ENCODE measurements around the gene MBD4. TPM values are rescaled to one million over a fixed set of nuclear protein-coding genes. Genes with fewer than 3 reads are reported as not detected.
"Not testable (repeated sequence)": the region's sequence is repeated elsewhere in the genome, so short reads cannot be mapped to it uniquely, and the experiment has no call there.

MBD4 gene
- polyA plus RNA-seq (2013, experiment 1 of 2; ENCODE audit: insufficient read length), result 27.2 TPM
- 23.5 TPM for polyA plus RNA-seq (2013, experiment 2 of 2; ENCODE audit: insufficient read length)

DNA sequence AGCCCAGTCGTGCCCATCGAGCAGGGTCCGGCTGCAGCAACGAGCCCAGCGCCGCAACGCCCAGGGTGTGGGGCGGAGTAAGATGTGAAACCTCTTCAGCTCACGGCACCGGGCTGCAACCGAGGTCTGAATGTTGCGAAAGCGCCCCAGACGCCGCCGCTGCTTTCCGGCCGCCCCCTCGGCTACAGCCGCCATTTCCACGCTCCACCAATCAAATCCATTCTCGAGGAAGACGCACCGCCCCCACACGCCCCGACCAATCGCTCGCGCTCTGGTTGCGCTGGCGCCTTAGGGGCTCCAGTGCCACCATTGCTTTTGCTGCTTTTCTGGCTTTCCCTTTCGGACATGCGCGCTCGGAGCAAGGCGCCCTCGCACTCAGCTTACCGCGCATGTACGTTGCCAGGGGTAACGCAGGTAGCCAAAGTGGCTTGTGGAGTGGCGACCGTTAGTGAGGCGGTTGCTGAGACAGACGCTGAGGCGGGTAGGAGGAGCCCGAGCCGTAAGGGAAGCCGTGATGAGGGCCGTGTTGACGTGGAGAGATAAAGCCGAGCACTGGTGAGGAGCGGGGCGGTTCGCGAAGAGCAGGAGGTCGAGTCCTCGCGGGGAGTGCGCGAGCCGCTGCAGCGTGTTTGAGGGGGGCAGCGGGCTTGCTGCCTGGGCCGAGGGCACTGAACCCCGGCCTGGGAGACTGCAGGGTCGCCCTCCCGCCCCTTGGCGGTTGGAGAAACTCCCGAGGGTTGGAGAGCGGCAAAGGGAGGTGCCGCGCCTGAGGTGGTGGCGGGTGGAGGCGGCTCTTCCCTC lies at the start of gene MBD4, which contains the start of gene IFT122:
MBD4 (minus strand) TSS at position 132 of the 801 bp plus-strand sequence; CDS start at position 17, 115 bp downstream.
IFT122 (plus strand) TSS at position 408 of the 801 bp plus-strand sequence; CDS start at position 515, 107 bp downstream.
- DNase-seq, result peak; percentile 99

DNA sequence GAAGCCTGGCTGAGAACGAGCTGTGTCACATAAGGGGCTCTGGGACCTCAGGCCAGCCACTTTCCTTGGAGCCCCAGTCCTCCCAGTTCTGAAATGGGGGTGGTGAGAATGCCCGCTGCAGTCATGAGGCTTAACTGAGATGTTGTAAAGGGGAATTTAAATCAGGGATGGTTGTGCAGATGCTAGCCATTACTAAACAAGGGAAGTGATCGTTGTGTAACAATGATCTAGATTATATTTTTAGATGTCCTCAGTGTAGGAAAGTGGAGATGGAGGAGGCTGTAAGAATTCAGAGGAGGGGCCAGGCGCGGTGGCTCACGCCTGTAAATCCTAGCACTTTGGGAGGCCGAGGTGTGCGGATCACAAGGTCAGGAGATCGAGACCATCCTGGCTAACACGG lies 49.5 kb upstream of the MBD4 start:
- not testable (repeated sequence) for DNase-seq

DNA sequence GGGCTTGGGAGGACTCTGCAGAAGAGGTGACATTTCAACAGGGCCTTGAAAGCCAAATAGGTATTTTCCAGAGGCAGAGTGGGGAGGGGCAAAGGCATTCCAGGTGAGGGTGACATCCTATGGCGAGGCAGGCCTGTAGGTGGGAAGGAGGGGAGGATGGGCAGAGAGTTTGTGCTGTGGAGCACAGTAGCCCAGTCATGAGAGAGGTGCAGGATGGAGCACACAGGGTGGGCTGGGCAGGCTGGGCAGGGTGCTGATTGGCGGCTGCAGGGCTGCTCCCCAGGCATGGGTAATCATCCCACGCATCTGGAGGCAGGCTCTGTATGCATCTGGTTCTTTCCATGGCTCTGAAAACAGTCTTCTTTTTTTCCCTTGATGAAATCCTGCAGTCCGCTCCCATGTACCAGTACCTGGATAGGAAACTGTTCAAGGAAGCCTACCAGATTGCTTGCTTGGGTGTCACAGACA lies 48.2 kb upstream of the MBD4 start:
- DNase-seq, result not testable (repeated sequence)

DNA sequence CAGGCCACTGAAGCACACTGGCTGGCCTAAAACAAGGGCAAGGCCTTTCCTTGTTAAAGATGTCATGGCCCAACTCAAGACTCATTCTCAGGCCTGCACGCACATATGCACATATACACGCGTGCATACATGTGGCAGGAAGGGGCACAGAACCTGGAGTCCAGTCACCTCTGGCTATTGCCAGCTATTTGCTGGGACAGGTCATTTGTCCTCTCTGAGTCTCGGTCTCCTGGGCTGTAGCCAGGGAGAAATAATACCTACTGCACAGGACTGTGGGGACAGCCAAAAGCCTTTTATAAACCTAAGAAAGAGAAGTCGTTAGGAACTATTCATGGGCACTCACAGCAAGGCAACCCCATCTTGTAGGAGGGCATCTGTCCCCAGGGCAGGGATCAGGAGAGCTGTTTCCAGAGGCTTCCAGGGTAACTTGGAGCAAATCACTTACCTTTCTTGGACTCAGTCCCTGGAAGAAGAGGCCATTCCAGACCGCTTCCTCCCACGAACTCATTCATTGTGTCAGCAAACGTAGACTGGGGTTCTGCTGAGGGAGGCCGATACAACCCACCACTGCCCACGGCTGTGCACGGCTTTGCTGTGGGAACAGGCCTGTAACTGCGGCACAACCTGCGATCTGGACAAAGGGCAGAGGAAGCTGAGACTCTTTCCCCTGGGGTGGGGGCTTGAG lies 47.6 kb upstream of the MBD4 start:
- DNase-seq, result no peak

DNA sequence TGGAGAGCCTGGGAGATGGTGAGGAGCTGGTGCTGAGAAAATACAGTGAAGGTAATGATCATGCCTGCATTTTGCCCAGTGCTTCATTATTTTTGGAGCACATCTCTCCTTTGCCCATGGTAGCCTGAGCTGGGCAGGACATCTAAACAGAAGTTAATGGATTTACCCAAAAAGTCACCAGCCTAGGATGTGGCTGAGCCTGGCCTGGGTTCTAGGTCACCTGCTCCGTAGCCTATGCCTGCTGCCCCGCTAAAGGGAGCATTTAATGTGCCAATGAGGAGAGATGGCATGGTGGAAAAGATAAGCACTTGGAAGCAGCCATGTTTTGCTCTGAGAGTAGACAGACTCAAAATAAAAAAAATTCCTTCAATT lies 46.9 kb upstream of the MBD4 start:
- DNase-seq, result no peak

DNA sequence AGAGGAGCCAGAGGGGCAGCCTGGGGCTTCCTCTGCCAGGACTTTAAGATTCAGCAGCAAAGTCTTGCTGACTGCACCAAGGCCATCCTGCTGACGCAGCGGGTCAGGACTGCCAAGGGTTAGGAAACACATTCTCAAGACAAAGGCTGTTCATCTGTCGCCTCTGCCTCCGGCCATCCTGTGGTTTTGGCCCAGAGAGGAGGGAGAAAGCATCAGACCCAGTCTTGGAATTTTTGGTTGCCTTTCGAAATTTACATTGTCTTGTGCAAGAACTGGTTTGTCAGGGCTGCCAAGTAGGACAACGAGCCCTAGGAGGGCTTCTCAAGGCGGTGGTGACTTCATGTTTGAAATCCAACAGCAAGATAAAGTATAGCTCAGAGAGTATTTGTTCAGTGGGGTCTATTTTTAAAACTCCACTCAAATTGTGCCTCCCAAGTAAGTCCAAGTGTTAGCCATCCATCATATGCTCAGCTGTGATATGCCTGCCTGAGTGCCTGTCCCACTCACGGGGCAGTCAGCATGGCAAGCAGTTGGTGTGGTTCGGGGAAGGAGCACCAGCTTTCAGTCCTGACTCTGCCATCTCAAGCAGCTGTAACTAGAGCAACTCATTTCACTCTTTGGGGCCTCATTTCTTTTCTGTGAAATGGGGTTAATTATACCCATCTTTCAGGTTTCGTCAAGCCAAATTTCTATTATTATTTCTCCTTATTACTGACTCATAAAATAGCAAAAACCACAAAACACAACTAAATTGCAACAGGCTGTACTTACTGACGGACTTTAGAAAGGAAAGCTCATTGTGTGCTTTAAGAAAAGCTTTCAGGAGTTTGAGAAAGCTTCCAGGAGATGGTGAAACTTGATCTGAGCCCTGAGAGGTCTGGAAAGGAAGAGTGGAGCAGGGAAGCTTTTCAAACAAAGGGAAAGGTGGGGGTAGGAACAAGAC lies 46.2 kb upstream of the MBD4 start:
- peak; percentile 92 for DNase-seq

DNA sequence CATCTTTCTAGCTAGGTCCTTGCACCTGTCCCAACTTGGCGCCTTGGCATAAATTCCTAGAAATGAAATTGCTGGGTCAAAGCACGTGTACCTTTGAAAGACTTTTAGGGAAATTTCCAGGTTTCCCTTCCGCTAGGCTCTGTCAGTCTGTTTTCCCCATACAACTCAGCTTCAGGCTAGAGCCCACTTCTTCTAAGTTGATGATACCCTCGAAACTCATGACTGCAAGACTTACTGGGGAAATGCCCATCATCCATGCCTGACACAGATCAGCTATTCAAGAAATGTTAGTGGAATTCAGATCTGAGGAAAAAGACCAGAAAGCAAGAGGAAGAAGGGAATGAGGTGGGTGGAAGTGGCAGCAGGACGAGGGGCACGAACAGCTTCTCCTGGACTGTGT lies 45.4 kb upstream of the MBD4 start:
- not testable (repeated sequence) for DNase-seq

DNA sequence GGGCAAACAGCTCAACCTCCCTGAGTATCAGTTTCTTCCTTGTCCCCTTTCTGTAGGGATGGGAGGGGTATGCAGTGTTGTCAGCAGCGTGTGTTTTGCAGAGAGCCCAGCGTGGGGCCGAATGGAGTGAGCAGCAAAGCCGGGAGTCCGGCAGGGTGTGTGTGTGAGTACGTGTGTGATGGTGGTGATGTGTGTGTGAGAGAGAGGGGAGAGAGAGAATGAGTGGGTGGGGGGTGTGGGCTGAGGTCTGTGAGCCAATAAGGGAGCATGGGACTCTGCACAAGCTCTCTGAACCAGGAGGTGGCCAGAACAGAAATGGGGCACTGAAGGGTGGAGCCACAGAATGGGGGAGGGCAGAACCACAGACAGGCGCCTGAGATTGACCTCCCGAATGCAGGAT lies 44.1 kb upstream of the MBD4 start:
- DNase-seq, result no peak

DNA sequence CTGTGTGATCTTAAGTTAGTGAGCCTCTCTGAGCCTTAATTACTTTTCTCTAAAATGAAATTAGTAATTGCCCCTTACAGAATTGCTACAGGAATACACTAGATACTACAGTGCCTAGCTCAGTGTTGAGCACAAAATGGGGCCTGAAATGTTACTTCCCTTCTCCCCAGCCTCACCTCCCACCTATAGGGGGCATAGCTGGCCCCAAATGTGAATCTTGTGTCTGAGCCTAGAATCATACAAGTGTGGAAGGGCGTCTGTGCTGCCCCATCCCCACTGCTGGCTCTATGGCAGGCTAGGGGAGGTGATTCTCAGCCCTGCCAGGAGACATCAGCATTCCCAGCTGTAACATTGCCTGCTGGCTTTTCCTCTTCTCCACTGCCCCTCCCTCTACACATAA lies 43.0 kb upstream of the MBD4 start:
- DNase-seq, result peak; percentile 9

DNA sequence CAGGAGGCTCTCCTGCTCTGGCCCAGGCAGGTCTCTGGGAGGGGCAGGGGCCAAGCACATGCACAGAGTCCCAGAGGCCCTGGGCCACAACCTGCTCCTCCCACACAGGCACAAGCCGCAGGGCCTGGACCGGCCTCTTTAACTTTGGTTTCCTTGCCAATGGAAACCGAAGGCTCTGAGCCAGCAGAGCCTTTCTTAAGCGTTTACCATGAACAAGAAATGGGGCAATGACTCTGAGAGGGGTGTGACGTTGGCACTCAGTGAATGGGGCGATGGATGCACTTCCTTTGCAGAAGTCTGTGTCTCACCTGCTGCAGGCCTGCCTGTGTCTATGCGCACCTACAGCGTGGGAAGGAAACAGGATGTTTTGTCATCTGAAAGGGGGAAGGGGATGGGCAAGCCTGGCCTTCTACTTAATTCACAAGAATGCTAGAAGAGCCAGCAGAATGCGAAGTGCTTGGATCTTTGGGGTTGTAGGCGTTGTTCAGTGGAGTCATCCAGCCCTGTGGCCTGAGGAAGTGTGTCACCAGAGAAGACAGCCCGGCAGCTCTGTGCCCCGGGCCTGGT lies 42.1 kb upstream of the MBD4 start:
- DNase-seq, result no peak

DNA sequence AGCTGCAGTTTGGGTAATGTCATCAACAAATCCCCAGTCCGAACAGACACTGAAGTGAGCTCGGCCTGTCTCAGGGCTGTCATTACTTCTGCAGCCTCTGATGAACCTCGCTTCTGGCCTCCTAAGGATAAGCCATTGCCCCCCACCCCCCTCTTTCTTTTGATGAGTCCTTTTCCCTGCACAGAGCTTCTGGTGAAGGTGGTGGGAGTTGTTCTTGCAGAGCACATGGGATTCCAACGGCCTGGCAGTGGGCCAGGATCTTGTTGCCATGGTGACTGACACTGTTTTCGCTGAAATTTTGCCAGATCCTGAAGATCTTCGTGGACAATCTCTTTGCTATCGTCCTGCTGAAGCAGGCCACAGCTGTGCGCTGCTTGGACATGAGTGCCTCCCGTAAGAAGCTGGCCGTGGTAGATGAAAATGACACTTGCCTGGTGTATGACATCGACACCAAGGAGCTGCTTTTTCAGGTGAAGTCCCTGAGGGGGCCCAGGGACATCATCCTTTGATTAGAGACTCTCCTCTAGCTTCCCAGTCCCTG lies 41.5 kb upstream of the MBD4 start:
- DNase-seq, result not testable (repeated sequence)

DNA sequence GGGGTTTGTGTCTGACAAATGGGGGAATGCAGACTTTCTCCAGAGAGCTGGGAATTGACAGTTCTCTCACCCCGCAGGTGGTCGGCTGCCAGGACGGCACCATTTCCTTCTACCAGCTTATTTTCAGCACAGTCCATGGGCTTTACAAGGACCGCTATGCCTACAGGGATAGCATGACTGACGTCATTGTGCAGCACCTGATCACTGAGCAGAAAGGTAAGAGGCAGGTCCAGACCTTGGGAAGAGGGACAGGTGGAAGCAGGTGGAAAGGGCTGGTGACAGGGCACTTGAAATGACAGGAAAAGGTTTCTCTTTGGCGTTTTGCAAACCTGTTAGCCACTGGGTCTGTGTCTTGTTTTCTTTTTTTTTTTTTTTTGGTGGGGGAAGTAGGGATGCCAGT lies 36.8 kb upstream of the MBD4 start:
- no peak for DNase-seq

DNA sequence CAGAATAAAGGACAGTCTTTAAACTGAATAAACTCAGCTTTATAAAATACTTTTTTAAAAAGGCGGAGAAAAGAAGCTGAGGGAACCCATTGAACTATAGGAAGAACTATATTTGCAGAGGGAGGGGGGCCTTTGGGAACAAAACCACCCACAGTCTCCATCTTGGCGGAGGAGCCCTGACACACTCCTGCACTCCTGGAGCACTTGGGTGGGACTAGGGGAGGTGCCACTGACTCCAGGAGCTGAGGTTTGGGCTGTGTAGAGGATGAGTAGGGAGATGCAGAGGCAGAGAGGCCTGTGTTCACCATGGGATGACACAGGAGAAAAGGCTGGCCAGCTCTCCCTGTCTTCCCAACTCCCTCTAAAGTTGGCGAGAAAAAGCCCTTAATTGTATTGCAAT lies 36.1 kb upstream of the MBD4 start:
- no peak for DNase-seq

DNA sequence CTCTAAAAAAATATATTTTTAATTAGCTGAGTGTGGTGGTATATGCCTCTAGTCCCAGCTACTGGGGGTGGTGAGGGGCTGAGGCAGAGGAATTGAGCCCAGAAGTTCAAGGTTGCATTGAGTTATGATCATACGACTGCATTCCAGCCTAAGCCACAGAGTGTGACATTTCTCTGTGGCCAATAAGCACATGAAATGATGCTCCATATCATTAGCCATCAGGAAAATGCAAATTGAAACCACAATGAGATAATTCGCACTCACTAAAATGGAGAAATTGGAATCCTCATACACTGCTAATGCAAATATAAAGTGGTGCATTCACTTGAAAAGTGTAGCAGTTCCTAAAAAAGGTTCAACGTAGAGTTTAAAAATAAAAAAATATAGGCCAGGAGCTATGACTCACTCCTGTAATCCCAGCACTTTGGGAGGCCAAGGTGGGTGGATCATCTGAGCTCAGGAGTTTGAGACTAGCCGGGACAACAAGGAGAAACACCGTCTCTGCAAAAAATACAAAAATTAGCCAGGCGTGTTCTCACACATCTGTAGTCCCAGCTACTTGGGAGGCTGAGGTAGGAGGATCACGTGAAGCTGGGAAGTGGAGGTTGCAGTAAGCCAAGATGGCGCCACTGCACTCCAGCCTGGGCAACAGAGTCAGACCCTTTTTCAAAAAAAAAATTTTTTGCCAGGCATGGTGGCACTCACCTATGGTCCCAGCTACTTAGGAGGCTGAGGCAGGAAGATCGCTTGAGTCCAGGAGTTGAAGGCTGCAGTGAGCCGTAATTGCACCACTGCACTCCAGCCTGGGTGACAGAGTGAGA lies 35.4 kb upstream of the MBD4 start:
- peak; percentile 15 for DNase-seq

DNA sequence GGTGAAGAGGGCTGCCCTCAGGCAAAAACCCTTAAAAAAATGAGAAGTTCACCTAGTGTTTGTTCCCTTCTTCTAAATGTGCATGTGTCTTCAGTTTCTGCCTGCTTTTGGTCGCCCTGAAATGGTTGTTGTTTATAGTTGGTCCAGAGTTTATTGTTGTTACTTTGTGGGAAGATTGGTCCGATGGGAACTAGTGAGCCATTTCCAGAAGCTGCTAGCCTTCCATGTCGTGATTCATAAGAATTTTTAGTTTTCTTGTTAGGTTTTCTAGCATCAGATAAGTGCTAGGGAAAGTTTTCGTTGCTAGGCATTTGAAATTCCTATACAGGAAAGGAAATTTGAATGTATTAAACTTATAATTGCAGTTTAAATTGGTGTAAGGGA lies 34.0 kb upstream of the MBD4 start:
- DNase-seq, result no peak

DNA sequence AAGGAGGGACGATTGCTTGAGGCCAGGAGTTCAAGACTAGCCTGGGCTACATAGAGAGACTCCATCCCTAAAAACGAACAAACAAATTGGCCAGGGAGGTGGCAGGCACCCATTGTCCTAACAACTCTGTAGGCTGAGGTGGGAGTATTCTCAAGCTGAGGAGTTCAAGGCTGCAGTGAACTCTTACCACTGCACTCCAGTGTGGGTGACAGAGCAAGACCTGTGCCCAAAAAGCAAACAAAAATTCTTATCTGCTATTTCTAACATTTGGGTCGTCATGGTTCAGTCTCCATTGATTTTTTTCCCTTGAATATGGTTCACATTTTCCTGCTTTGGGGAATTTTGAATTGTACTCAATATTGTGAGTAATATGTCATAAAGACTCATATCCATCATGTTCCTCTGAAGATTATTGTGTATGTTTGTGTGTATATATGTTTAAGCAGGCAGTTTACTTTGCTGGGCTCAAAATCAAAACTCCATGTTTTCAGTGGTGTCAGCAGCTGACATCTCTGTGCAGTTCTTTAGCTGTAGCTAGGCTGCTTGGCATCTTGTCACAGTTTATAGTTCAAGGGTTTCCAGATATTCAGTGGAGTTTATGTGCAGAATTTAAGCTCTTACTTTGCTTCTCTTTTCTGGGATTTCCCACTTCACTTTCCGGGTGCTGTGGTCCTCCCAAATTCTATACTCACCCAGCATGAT lies 33.5 kb upstream of the MBD4 start:
- DNase-seq, result no peak

DNA sequence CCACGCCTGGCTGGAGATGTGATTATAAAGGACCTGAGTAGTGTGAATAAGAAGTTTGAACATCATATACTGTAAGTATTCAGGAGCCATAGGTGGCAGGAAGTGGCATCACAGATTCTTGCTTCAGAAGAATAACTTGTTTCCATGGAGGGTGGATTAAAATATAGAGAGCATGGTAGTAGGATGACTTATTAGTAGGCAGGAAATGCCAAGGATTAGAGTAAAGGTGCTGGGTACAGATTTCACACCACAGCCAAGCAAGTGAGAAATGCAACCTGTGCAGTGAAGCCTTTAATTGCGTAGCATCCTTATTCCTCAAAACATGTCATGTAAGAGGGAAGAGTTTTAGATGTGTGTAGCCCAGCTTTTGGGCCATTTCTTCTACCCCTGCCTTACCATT lies 31.1 kb upstream of the MBD4 start:
- DNase-seq, result no peak

DNA sequence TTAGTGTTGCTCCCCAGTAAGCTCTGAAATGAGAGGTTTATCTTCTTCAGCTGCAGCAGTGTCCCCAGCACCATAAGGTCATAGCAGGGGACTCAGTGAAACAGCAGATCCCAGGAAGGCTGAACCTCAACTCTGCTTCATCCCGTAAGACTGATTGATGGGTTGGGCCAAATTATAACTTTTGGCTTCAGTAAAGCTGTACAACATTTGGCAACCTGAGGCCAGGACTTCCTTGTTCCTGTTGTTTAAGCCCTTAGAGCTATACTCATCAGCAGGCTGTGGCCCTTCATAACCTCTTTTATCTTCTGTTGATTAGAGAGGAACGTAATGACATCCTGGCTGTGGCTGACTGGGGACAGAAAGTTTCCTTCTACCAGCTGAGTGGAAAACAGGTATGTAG lies 29.3 kb upstream of the MBD4 start:
- no peak for DNase-seq

DNA sequence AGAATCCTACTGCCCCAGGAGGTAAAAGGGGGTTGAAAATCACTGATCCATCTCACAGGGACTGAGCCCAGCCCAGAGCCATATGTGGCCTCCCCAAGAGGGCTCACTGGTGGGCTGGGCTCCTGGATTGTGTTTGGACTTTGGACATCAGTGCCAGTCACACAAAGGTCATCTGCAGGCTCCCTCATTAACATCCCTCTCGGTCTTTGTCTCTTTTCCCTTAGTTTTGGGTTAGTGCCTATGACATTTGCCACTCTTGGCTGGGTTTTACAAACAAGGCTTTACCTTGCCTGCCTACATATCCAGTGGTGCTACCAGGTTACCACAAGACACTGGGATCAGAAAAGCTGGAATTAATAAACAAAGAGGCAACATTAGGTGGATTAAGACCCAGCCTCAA lies 28.2 kb upstream of the MBD4 start:
- no peak for DNase-seq

DNA sequence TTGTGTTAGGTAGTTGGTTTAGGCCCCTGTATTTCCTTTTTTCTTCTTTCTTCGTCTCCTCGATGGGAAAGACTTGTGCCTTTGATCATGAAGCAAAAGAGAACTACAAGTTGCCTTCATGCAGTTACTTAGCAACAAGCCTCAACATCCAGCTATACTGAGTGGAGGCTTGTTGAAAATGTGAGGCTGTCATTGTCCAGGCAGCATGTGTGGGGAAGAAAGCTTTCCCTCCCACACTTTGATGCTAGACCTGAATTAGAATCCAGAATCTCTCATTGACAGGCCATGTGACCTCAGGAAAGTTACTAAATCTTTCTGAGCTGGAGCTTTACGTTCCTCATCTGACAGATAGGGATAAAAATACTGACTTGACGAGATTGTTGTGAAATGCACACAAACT lies 24.0 kb upstream of the MBD4 start:
- no peak for DNase-seq
